ENCODE results near the gene WFDC2.

Gene WFDC2

DNA sequence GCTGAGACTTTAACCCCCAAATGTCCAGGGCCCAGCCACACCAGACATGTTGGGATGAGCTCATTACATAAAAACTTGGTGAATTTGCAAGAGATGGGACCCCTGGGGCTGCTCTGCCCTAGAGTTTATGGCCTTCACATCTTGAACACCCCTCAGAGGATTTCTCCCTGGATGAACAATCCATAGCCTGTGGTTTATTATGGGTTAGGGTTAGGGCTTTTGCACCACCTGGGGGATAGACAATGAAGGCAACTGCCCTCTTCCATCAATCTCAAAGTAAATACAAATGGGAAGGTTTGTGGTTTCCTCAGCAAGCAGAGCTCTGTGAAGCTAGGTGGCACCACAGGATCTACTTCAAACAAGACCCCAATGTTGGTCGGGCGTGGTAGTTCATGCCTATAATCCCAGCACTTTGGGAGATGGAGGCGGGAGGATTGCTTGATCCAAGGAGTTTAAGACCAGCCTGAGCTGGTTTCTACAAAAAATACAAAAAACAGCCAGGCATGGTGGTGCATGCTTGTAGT, 28.5 kb downstream of the WFDC2 start:
- no peak for DNase-seq (ENCODE audit: low read depth in 2 of 2)

DNA sequence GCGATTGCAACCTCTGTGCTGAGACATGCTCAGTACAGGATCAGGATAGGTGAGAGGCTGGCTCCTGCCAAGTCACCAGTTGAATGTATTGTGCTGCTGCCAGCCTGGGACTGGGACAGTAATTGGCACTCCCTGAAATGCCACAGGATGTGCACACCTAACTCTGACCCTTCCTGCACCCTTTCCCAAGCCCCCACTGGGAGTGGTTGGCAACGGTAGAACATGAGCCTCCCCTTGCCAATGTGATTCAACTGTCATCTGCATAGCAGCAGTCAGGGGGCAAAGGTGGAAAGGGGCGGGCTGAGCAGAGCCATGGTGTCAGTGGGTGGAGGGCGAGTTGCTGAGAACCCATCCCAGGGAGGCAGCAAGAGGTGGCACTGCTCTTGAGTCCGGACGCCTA, 30.5 kb downstream of the WFDC2 start:
- DNase-seq (ENCODE audit: low read depth in 2 of 2) = no peak

DNA sequence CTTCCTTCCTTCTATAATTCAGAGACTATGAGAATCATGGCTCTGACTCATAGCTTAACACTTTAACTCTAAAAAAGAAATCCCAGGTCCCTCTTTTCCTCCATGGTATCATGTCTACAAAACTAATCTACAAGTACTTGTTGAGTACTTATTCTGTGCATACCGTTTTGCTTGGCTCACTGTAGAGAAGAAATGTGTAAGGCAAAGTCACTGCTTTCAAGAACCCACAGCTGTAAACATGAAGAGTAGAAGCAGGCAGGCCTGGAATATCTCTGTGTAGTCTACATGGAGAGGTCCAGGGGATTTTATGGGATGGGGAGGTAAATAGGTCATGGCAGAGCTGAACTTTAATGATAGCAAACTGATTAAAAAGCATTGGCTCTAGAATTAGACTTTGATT, 32.0 kb downstream of the WFDC2 start:
- no peak for DNase-seq (ENCODE audit: low read depth in 2 of 2)

DNA sequence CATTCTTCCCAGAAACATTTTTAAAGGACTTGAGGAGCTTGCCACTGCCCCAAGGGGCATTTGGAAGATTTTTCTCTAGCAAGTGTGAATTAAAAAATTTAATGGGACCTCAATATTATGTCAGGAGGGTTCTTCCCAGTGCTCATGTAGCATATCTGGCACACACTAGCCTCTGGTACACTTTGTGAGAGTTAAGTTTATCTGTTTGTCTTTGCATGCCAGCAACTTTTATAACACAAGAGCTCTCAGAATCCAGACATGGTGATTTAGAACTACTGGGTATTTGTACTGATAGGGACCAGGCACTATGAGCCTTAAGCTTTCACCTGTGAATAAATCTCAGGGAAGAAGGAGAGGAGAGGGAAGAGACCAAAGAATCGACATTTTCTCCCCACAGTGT, 33.0 kb downstream of the WFDC2 start:
- DNase-seq (ENCODE audit: low read depth in 2 of 2) = no peak

DNA sequence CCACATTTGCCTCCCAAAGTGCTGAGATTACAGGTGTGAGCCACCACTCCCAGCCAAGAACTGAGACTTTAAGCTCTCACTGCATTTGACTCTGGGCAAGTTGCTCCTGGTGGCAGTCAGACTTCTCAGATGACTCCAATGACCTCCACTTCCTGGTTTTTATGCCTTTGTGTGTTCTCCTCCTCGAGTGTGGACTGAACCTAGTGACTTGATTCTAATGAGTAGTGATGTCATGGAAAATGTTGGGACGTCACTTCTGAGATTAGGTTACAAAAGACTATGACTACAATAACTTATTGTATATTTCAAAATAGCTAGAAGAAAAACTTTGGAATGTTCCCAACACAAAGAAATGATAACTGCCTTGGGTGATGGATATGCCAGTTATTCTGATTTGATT, 33.9 kb downstream of the WFDC2 start:
- no peak for DNase-seq (ENCODE audit: low read depth in 2 of 2)

DNA sequence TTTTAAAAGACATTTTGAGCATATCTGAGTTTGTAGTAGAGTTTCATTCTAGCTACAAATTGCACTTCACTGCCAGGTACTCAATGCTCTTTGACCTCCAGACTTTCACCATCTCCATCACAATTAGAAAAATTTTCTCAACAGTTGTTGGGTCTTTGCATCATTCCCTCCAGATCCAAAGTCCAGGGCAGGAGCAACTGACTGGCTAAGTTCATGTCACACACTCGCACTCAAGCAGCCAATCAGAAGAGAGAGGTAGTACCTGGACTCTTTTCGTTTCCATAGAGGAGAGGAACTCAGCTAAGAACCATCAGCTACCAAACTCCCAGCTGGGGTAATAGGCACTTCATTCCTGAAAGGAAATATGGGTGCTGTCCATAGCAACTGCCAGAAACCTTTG, 36.8 kb downstream of the WFDC2 start:
- no peak for DNase-seq (ENCODE audit: low read depth in 2 of 2)

DNA sequence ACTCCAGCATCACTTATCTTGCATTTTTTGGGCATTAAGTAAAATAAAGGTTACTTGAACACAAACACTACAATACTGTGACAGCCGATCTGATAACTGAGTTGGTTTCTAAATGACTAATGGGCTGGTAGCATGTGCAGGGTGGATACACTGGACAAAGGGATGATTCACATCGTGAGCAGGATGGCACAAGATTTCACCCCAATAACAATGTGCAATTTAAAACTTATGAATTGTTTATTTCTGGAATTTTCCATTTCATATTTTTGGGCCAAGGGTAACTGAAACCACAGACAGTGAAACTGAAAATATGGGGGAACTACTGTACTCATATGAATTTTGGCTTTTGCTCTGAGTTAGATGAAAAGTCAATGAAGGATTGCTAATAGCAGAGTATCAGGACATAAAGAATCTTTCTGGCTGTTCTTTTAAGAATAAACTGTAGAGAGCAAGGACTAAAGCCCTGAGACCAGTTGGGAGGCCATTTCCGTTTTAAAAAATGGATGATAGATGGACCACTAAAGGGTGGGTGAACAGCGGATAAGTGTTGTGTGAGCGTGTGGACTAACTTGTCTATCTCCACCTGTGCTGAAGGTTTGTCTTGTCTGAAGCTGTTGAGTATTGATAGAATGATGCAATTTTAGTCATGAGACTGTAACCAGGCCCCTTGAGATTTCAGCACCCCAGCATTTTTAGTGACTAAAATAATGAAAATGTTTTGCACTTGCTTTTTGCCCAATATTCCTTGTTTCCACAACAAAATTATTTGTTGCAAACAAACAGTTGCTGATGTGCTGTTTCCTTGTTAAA, 37.7 kb downstream of the WFDC2 start:
- no peak for DNase-seq (ENCODE audit: low read depth in 2 of 2)

DNA sequence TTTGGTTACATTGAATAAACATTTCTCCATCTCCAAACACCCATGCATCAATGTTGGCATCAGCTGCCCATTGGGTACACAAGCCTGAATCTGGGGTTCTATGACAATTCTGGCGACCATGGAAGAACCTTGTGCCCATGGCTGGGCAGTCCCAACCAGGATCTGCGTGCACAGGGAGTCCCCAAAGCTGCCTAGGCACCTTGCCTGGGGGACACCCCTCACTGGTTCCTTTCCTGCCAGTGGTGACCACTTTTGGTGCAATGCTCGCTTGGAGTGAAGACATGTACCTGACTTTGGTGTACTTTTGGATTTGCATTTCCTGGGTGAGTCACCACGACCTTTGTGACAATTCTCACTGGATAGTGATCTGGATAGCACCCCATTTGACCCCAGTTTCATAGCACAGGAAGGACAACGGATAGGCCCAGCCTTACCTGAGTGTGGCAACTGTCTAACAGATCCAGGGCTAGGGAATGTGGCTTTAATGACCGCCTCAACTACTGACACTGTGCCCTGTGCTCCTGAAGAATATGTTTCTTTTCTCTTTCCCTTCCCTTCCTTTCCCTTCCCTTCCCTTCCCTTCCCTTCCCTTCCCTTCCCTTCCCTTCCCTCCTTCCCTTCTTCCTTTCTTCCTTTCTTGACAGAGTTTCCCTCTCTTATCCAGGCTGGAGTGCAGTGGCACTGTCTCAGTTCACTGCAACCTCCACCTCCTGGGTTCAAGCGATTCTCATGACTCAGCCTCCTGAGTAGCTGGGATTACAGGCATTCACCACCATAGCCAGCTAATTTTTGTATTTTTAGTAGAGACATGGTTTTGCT, 38.7 kb downstream of the WFDC2 start:
- DNase-seq (ENCODE audit: low read depth in 2 of 2) = no peak

DNA sequence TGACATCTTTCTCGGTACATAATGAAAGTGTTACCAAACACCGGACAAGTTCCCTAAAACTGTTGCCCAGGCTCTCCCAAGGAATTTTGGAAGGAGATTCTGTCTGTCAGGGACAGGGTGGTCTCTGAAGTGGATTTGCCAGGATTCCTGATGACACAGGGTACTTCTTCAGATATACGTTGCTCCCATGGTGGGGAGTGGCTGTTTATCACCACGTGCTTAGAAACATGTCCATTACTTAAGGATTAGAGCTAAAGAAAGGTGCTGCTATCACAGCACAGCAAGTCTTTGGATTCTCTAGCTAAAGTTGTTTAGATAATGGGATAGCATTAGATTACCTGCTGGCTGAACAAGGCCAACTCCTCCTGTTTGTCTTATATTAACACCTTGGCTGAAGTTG, 39.5 kb downstream of the WFDC2 start:
- DNase-seq (ENCODE audit: low read depth in 2 of 2) = no peak

DNA sequence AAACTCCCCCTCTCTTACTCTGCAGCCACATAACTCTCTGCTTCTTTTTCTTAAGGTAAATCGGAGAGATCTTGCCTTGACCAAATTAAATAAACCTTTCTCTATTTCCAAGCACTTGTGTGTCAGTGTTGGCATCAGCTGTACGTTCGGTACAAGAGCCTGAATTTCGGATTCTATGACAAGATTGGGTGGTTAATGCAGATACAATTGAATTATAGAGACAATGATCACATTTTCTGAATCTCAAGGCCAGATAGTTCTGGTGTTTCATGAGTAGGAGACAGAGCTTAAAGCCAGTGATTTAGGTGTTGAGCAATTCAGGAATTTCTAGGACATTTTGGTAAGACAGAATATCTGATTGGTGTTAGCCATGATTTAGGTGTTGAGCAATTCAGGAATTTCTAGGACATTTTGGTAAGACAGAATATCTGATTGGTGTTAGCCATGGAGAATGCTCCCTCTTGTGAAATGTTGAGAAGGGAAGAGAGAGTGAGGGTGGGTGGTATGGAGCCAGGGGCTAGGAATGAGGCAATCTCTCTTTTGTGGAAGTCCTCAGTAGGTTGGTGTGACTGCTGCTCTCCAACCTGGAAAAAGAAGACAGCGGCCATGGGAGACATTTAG, 40.8 kb downstream of the WFDC2 start:
- no peak for DNase-seq (ENCODE audit: low read depth in 2 of 2)

DNA sequence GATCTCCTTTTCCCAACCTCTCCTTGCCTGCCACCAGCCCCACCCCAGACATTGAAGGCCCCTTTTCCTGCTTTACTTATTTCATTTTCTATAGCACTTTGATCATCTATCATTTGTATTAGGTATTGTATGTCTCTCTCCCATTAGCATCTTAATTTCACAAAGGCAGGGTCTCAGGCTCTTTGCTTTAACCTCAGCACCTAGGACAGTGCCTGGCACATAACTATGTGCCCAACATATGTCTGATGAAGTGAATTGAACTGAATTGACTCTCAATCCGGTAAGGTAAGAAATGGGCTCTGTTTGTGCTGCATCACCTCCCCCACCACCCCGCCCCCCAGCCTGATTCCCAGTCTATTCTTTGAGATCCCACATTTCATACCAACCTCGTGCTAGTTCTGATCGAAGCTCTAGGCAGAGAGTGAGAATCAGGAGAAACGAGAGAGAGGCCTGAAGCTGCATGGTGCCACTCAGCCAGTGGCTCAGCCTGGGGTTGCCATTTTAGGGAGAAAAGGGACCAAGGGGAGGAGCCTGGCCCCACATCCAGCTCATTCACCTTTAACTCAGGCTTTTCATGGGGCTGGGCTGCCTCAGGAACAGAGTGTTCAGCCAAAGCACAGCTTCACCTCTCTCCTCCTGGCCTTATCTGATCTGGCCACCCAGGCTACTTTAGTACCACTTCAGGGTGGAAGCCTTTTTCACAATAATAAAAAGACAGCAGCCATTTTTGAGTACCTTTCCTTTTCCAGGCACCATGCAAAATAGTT, 45.8 kb downstream of the WFDC2 start, which contains the start of gene SPINT3:
Gene SPINT3 (minus strand): TSS at position 476 of the 767 bp plus-strand sequence. CDS start 14 bp downstream, at position 462.
- DNase-seq (ENCODE audit: low read depth in 2 of 2) = no peak

DNA sequence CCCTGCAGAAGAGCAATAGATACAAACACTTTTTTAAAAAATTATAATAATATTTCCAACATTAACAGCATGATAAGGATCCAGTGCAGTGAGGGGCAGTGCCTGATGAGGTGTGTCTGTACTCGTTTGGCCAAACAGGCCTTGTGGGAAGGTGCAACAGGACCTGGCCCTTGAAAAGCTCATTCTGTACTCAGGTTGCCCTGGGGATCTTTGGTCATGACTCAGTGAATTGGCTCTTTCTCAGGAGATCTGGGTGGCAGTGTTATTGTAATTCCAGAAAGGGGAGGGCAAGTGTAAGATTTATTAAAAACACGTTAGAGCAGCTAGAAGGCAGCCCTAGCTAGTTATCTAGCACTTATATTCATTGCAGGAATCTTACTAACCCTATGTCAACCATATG, 48.7 kb downstream of the WFDC2 start:
- no peak for DNase-seq (ENCODE audit: low read depth in 2 of 2)

DNA sequence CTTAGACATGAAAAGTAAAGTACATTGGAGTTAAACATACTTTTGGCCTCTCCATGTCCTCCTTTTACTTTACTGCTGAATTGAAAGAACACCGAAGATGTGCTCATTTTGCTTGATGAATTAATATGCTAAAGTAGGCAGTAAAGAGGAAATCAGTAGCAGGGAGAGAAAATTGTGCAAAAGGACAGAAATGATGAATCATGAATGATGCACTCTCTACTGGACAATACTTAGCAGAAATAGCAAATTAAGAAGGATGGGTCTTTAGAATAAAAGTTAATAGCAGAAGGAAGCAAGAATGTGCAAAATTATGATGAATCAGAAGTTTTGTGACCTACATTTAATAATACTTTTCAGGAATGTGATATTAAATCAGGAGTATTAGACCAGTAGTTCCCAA, 54.3 kb downstream of the WFDC2 start:
- no peak for DNase-seq (ENCODE audit: low read depth in 2 of 2)

DNA sequence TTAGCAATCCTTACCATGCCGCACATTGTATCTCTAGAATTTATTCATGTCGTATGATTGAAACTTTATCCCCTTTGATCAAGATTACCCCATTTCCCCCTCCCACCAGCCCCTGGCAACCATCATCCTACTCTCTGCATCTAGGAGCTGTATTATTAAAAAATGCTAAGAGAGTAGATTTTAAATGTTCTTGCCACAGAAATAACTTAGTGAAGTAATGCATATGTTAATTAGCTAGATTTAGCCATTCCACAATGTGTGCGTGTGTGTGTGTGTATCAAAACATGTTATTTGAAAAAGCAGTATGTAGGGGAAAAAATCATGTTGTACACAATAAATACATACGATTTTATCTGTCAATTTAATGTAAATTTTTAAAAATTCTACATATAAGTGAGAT, 57.7 kb downstream of the WFDC2 start:
- DNase-seq (ENCODE audit: low read depth in 2 of 2) = no peak

Data from activated CD4-positive, alpha-beta T cell treated with anti-CD3 and anti-CD28 coated beads for 24 hours (primary cell).